ENCODE measurements around the gene TMEM244.

The TMEM244 gene

DNA sequence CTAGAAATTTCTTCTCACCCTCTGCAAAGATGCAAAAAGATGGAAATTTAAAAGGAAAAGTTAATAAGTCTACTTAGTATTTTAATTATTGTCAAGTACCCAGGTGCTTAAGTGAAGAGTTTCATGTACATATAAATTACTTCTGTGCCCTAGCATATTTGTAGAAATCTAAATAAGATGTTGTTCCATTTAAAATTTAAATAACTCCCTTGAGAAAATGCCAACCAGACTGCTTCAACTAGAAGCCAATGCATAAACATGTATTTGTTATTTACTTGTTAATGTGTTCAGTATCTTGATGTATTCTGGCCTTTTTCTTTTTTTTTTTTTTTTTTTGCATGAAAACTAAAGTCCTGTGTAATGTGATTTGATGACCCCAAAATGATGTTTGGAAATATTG lies 6.3 kb upstream of the TMEM244 start:
- H3K4me3 ChIP-seq (ENCODE audit: low read length) = no peak overlapping the region
- no peak for TF ChIP-seq CTCF (conservative IDR thresholded peaks at IDR 0.05; ENCODE audit: low read depth, low read length)
- DNase-seq (ENCODE audit: low read depth) = no peak

- H3K4me3 ChIP-seq (ENCODE audit: low read length) = no peak overlapping the region
- TF ChIP-seq CTCF (conservative IDR thresholded peaks at IDR 0.05; ENCODE audit: low read depth, low read length) = no peak
- no peak for DNase-seq (ENCODE audit: low read depth)
These were observed 5.6 kb upstream of the TMEM244 start for GRCh38 chr6:129866688-129867087.

DNA sequence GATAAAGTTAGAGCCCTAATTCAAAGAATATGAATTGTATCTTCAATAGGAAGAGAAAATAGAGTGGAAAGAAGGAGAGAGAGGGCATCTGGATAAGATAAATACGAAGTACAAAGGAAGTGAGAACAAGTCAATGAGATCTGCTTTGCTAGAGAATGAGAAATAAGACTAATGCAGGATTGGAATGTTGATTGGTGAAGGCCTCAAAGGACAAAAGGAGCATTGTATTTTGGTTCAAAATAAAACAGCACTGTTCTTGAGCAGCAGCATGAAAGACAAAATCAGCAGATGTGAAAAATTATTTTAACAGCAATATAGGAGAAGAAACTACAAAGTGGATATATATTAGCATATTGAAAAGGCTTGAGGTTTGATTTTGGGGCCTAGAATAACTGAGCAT lies 5.1 kb upstream of the TMEM244 start:
- DNase-seq (ENCODE audit: low read depth) = no peak
- H3K4me3 ChIP-seq (ENCODE audit: low read length) = no peak overlapping the region
- no peak for TF ChIP-seq CTCF (conservative IDR thresholded peaks at IDR 0.05; ENCODE audit: low read depth, low read length)

- H3K4me3 ChIP-seq (ENCODE audit: low read length) = no peak overlapping the region
- no peak for TF ChIP-seq CTCF (conservative IDR thresholded peaks at IDR 0.05; ENCODE audit: low read depth, low read length)
- DNase-seq (ENCODE audit: low read depth) = no peak
These were observed 3.9 kb upstream of the TMEM244 start for GRCh38 chr6:129865013-129865412.

GRCh38 chr6:129863664-129864063 lies 2.5 kb upstream of the TMEM244 start:
- no peak for TF ChIP-seq CTCF (conservative IDR thresholded peaks at IDR 0.05; ENCODE audit: low read depth, low read length)
- no peak overlapping the region for H3K4me3 ChIP-seq (ENCODE audit: low read length)
- peak; percentile 61 for DNase-seq (ENCODE audit: low read depth)

GRCh38 chr6:129859524-129859923 lies 1.6 kb downstream of the TMEM244 start:
- no peak for TF ChIP-seq CTCF (conservative IDR thresholded peaks at IDR 0.05; ENCODE audit: low read depth, low read length)
- H3K4me3 ChIP-seq (ENCODE audit: low read length) = no peak overlapping the region
- DNase-seq (ENCODE audit: low read depth) = no peak

GRCh38 chr6:129857838-129858237 lies 3.3 kb downstream of the TMEM244 start:
- no peak for DNase-seq (ENCODE audit: low read depth)
- H3K4me3 ChIP-seq (ENCODE audit: low read length) = no peak overlapping the region
- no peak for TF ChIP-seq CTCF (conservative IDR thresholded peaks at IDR 0.05; ENCODE audit: low read depth, low read length)

Measured in retinal pigment epithelial cell (primary cell).